DMS53 treated with DMSO at 0.1 percent for 48 hours (cell line): Measurements from ENCODE around the gene B4GALT4.
"Not testable (repeated sequence)": the region's sequence is repeated elsewhere in the genome, so short reads cannot be mapped to it uniquely, and the experiment has no call there.

ENCODE experiments used
- DNase-seq: peaks from one replicate; lab custom pipeline; 2025; ENCODE audit not compliant: unreplicated experiment; lab: John Stamatoyannopoulos, UW

The B4GALT4 gene

GRCh38 chr3:119205685-119206084 lies 35.0 kb downstream of the B4GALT4 start:
- DNase-seq = no peak

- no peak for DNase-seq
Observed at GRCh38 chr3:119205209-119205608, 35.5 kb downstream of the B4GALT4 start.

GRCh38 chr3:119195911-119196310 lies 44.8 kb downstream of the B4GALT4 start:
- no peak for DNase-seq

- no peak for DNase-seq
Observed at GRCh38 chr3:119195151-119195476, 45.6 kb downstream of the B4GALT4 start.

- DNase-seq = no peak
Observed at GRCh38 chr3:119194237-119195150, 46.2 kb downstream of the B4GALT4 start.

GRCh38 chr3:119191800-119192199 lies 48.9 kb downstream of the B4GALT4 start:
- DNase-seq = no peak

GRCh38 chr3:119187266-119187665 lies 53.4 kb downstream of the B4GALT4 start:
- DNase-seq = no peak

GRCh38 chr3:119184796-119185570 lies 55.7 kb downstream of the B4GALT4 start:
- no peak for DNase-seq

- DNase-seq = no peak
Observed at GRCh38 chr3:119184111-119184510, 56.6 kb downstream of the B4GALT4 start.

GRCh38 chr3:119181765-119182164 lies 58.9 kb downstream of the B4GALT4 start:
- DNase-seq = no peak

- no peak for DNase-seq
Observed at GRCh38 chr3:119177321-119177720, 63.4 kb downstream of the B4GALT4 start.

GRCh38 chr3:119176778-119177177 lies 63.9 kb downstream of the B4GALT4 start:
- DNase-seq = no peak

GRCh38 chr3:119175872-119176756 lies 64.6 kb downstream of the B4GALT4 start:
- DNase-seq = no peak

GRCh38 chr3:119173325-119173724 lies 67.4 kb downstream of the B4GALT4 start, which contains the start of gene UPK1B:
Gene UPK1B (plus strand): TSS chr3:119173598. CDS start chr3:119186742, 13,144 bp downstream.
- DNase-seq = no peak

- DNase-seq = no peak
Observed at GRCh38 chr3:119170821-119171220, 69.9 kb downstream of the B4GALT4 start.

- not testable (repeated sequence) for DNase-seq
Observed at GRCh38 chr3:119164745-119165144, 75.9 kb downstream of the B4GALT4 start.
